ENCODE measurements around the gene IQCE. TPM values are rescaled to one million over a fixed set of nuclear protein-coding genes. Genes with fewer than 3 reads are reported as not detected.

The IQCE gene
- total and polyA plus RNA-seq, 10 of the 15 experiments (the other 5 are each of a cell fraction or from before 2014, with no cell fraction given) = 0.37 to 8.1 (median 3.7) TPM

- no peak overlapping the region for H3K27ac ChIP-seq (ENCODE audit: control insufficient read depth, insufficient read depth)
- no peaks in the 10 kb centered on the region for H4K20me1 ChIP-seq (ENCODE audit: control insufficient read depth, insufficient read depth)
- POLR2A ChIA-PET = interaction anchor here (0.9 kb wide), 1 partner anchor 63 kb away, joined by 6 read pairs; no protein-coding TSS in a partner anchor
- no peaks in the 10 kb centered on the region for H3K79me2 ChIP-seq (ENCODE audit: control insufficient read depth, insufficient read depth, low read length)
- RAD21 ChIA-PET (ENCODE audit: unreplicated experiment) = no interaction called here
- H3K4me1 ChIP-seq (ENCODE audit: control insufficient read depth, insufficient read depth, low read length) = no peaks in the 10 kb centered on the region
- no peak for FAIRE-seq
- in situ Hi-C loops (cut with MboI) (no loop called here), intact Hi-C loops (cut with micrococcal nuclease; ENCODE audit: unreplicated experiment) (no loop called here)
- no peak overlapping the region for H3K4me2 ChIP-seq (ENCODE audit: control insufficient read depth, insufficient read depth)
- CTCF ChIA-PET = no interaction called here
- no peak; the same call in 2 of the 3 replicates for ATAC-seq
- SMC1A ChIA-PET (ENCODE audit: uncharacterized antibody, unreplicated experiment) = no interaction called here
- H3K9ac ChIP-seq (ENCODE audit: control insufficient read depth, insufficient read depth, low read length) = no peak overlapping the region
- no TSS peak for BruUV-seq (replicated peaks)
- no peak overlapping the region for H2AFZ ChIP-seq (ENCODE audit: control insufficient read depth, low read depth, low read length)
- 31% methylated on average over 19 of the region's 19 CpGs for WGBS (ENCODE audit: insufficient coverage, insufficient replicate concordance, low lambda C conversion rate, missing lambda C conversion rate)
- no peak overlapping the region for H3K4me3 ChIP-seq
- H3K27me3 ChIP-seq (replicated peaks in 1 of 2; ENCODE audit: control insufficient read depth in 2 of 2, insufficient read depth in 2 of 2, low read length in 1 of 2) = no peaks in the 10 kb centered on the region
- no peaks in the 10 kb centered on the region for H3K9me3 ChIP-seq (replicated peaks; ENCODE audit: control insufficient read depth, insufficient read depth, low read length)
- DNase-seq (ENCODE audit: low read depth, low spot score) = no peak
- H3K36me3 ChIP-seq (ENCODE audit: control insufficient read depth in 2 of 2, insufficient read depth in 2 of 2, low read length in 1 of 2) = no peaks in the 10 kb centered on the region
- TF ChIP-seq HCFC1 (IDR thresholded peaks at IDR 0.05; ENCODE audit: low read length) = no peak
- no peak for TF ChIP-seq ESRRA (IDR thresholded peaks at IDR 0.05; ENCODE audit: low read length)
- no peak for TF ChIP-seq SMAD1 (IDR thresholded peaks at IDR 0.05; ENCODE audit: low read depth, partially characterized antibody)
- no peak for TF ChIP-seq ZNF622 (IDR thresholded peaks at IDR 0.05)
- TF ChIP-seq POLR2AphosphoS2 (IDR thresholded peaks at IDR 0.05; ENCODE audit: low read depth, low read length) = no peak
- no peak for TF ChIP-seq CREB1 (IDR thresholded peaks at IDR 0.05; ENCODE audit: low read depth)
- TF ChIP-seq MLLT1 (IDR thresholded peaks at IDR 0.05) = no peak
- no peak for TF ChIP-seq RELB (IDR thresholded peaks at IDR 0.05; ENCODE audit: low read depth)
- TF ChIP-seq TCF7 (IDR thresholded peaks at IDR 0.05; ENCODE audit: borderline replicate concordance) = no peak
- no peak for TF ChIP-seq GATAD2B (conservative IDR thresholded peaks at IDR 0.05; ENCODE audit: low read depth)
- no peak for TF ChIP-seq CBX5 (IDR thresholded peaks at IDR 0.05; ENCODE audit: low read depth)
- no peak for TF ChIP-seq SP1 (IDR thresholded peaks at IDR 0.05; ENCODE audit: low read depth, low read length)
- TF ChIP-seq ZNF687 (IDR thresholded peaks at IDR 0.05) = no peak
- TF ChIP-seq TCF3 (IDR thresholded peaks at IDR 0.05; ENCODE audit: borderline replicate concordance, insufficient read depth, low read depth, low read length) = no peak
- TF ChIP-seq SIN3A (IDR thresholded peaks at IDR 0.05; ENCODE audit: low read depth, low read length) = no peak
- no peak for TF ChIP-seq GABPA (IDR thresholded peaks at IDR 0.05; ENCODE audit: low read depth)
- no peak for TF ChIP-seq SMARCA5 (IDR thresholded peaks at IDR 0.05)
- no peak for TF ChIP-seq ZNF384 (IDR thresholded peaks at IDR 0.05; ENCODE audit: borderline replicate concordance, low read depth, low read length)
- TF ChIP-seq CHD1 (IDR thresholded peaks at IDR 0.05; ENCODE audit: low read depth, low read length) = no peak
These were observed 64.3 kb downstream of the IQCE start for GRCh38 chr7:2622869-2623697.
